PFSK-1 (cell line): ENCODE results near the gene GPRIN3.

Experiments
- FOXP2 ChIP-seq: optimal IDR thresholded peaks from 2 replicates; pipeline ENCODE3; 2011; ENCODE audit warnings: borderline replicate concordance, control low read depth, inconsistent platforms; ENCODE audit not compliant: insufficient read depth; ENCODE audit errors: extremely low read length, extremely low read depth
- POLR2AphosphoS5 ChIP-seq: IDR thresholded peaks from 2 replicates; pipeline ENCODE4 v1.6.1; 2012; ENCODE audit warnings: low read depth, mild to moderate bottlenecking, control low read depth, low read length, moderate library complexity
- SIN3A ChIP-seq: IDR thresholded peaks from 2 replicates; pipeline ENCODE4 v1.6.1; 2012; ENCODE audit warnings: mild to moderate bottlenecking, low read length, moderate library complexity, borderline replicate concordance; ENCODE audit not compliant: insufficient read depth
- TAF1 ChIP-seq: IDR thresholded peaks from 2 replicates; pipeline ENCODE4 v1.6.1; 2012; ENCODE audit warnings: low read length, control low read depth, borderline replicate concordance; ENCODE audit not compliant: insufficient read depth
- TF ChIP-seq, protein P1 (sequence below), 2 experiments: IDR thresholded peaks; 2 replicates each; pipeline versions ENCODE4 v1.6.1 to v1.8.0; 2011 to 2012; ENCODE audit warnings: low read depth in 2 of 2, low read length in 2 of 2, control low read depth in 1 of 2, inconsistent platforms in 1 of 2, mild to moderate bottlenecking in 1 of 2, moderate library complexity in 1 of 2; ENCODE audit not compliant: insufficient read depth in 1 of 2

The GPRIN3 gene

DNA sequence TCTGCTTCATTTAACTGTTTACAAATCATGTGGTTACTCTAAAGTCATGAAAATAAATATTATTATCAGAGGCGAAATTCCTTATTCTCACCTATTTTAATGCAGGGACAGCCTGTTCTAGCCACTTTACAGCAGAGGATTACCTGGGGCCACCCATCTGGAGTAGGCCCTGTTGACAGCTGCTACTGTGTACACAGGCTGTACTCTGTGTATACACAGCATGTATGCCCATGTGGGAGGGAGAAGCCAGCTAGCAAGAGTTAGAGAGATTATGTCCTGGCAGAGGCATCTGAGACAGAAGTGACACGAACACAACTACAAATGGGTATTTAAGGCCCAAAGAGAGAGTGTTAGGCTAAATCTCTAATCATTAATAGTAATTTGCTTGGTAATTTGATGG is 62.1 kb downstream of the GPRIN3 start:
- TF ChIP-seq SIN3A (no peak), TAF1 (no peak), POLR2AphosphoS5 (no peak), FOXP2 (no peak)
- TF ChIP-seq, protein P1, sequence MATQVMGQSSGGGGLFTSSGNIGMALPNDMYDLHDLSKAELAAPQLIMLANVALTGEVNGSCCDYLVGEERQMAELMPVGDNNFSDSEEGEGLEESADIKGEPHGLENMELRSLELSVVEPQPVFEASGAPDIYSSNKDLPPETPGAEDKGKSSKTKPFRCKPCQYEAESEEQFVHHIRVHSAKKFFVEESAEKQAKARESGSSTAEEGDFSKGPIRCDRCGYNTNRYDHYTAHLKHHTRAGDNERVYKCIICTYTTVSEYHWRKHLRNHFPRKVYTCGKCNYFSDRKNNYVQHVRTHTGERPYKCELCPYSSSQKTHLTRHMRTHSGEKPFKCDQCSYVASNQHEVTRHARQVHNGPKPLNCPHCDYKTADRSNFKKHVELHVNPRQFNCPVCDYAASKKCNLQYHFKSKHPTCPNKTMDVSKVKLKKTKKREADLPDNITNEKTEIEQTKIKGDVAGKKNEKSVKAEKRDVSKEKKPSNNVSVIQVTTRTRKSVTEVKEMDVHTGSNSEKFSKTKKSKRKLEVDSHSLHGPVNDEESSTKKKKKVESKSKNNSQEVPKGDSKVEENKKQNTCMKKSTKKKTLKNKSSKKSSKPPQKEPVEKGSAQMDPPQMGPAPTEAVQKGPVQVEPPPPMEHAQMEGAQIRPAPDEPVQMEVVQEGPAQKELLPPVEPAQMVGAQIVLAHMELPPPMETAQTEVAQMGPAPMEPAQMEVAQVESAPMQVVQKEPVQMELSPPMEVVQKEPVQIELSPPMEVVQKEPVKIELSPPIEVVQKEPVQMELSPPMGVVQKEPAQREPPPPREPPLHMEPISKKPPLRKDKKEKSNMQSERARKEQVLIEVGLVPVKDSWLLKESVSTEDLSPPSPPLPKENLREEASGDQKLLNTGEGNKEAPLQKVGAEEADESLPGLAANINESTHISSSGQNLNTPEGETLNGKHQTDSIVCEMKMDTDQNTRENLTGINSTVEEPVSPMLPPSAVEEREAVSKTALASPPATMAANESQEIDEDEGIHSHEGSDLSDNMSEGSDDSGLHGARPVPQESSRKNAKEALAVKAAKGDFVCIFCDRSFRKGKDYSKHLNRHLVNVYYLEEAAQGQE (IDR thresholded peaks at IDR 0.05; ENCODE audit: insufficient read depth in 1 of 2, low read depth in 2 of 2, low read length in 2 of 2), result no peak

DNA sequence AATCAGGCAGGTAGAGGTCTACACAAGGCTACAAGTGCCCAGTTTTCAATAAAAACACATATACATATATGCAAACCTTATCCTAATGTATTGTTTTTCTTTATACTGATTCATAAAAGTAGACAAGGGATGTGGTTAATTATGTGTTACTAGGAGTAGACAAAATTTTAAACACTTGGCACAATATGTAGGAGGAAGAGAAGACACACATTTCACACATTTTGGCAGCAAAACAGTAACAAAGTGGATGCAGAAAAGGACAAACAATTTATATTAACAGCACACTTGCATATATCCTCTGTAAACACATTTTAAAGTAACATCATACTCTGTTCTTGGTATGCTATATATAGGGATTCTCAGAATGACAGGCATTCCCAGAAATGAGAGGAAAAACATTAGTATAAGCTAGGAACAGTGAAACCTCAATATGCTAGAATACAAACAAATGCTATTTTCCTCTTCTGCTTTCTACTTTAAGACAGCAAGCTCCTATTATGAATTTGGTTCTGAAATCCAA is 63.8 kb downstream of the GPRIN3 start:
- TF ChIP-seq TAF1 (no peak), POLR2AphosphoS5 (no peak), SIN3A (no peak), FOXP2 (no peak)
- TF ChIP-seq, protein P1 (IDR thresholded peaks at IDR 0.05; ENCODE audit: insufficient read depth in 1 of 2, low read depth in 2 of 2, low read length in 2 of 2), result no peak

DNA sequence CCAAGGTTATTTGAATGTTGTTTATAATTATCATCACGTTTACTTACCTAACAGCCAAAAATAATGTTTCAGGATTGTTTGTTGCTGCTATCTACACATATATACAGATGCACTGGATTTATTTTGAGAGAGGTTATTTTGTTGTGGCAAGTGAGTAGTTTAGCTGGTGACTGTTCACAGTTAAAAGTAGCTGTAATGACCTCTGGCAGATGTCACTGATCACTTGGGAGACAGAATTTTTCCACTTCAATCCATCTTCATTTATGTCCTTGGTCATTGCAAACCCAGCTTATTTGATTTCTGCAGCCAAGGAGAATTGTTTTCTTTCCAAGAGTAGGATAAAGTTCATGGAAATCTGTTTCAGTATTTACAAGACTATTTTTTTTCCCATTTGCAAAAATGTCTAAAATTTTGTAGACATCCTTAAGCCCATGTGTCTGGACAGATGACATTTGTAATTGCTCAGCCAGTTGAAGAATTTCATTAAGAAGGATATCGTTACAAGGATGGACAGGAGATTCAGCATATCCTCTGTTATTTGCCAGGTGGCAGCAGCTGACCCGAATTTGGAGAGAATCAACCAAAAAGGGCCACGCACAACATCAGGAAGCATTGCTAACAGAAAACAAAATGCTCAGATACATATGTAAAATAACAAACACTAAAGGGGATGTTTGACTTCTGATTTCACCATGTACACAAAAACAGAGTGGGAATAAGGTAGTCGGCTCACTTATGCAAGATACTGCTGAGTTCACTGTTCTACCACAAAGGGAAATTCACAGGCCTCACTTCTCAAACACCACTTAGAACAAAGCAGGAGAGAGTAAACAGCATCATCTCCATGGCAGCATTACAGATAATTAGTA is 64.5 kb downstream of the GPRIN3 start:
- no peak for TF ChIP-seq POLR2AphosphoS5

DNA sequence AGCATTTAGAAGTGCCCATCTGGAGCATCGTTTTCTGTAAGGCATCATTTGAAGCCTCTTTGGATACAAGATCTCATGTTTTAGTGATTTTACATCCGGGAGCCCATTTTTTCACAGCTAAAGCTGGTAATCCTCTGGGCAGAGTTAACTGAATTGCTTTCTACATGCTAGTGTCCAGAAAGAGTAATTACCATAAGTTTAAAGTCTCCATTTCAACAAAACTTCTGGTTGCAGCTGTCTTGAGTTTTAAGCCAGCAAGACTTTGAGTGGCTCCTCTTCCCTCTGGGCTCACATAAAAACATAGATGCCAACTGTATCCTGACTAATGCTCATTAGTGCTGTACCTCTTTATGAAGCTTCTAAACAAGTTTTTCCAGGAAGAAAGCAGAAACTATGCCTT is 65.4 kb downstream of the GPRIN3 start:
- no peak for TF ChIP-seq FOXP2
- TF ChIP-seq TAF1, result no peak
- TF ChIP-seq, protein P1 (IDR thresholded peaks at IDR 0.05; ENCODE audit: insufficient read depth in 1 of 2, low read depth in 2 of 2, low read length in 2 of 2), result no peak
- TF ChIP-seq SIN3A, result no peak
- no peak for TF ChIP-seq POLR2AphosphoS5

DNA sequence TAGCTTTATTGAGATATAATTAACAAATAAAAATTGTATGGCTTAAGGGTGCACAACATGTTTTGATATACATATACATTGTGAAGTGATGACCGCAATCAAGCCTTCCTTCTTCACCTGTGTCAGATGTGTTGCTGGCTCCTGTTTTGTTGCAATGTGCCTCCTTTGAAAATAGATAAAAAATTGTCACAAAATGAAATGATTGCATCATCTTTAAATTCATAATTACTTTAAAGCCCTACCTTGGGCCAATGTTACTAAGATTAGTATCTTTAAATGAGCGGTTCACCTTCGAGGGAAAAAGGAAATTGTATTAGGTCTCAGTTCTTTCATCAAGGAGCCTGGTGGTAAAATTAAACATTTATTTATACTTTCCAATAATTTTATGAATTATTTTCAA is 77.3 kb downstream of the GPRIN3 start:
- TF ChIP-seq TAF1 (no peak), SIN3A (no peak), FOXP2 (no peak)
- TF ChIP-seq, protein P1 (IDR thresholded peaks at IDR 0.05; ENCODE audit: insufficient read depth in 1 of 2, low read depth in 2 of 2, low read length in 2 of 2), result no peak
